GM23248 (cell line): Measurements from ENCODE around the gene RAB28. TPM values are rescaled to one million over a fixed set of nuclear protein-coding genes. Genes with fewer than 3 reads are reported as not detected.

Experiments
- DNase-seq: peaks from one replicate; pipeline ENCODE4 v3.0.0-alpha.2; 2015
- H2AFZ ChIP-seq: fragments of 200-600 bp; sonication (generic); 2 replicates; pipeline ENCODE4 v1.6.1; 2016; ENCODE audit warnings: antibody characterized with exemption
- H3F3A ChIP-seq: fragments of 200-600 bp; sonication (generic); 2 replicates; pipeline ENCODE4 v1.6.1; 2016; ENCODE audit warnings: mild to moderate bottlenecking, antibody characterized with exemption, mixed run types; ENCODE audit not compliant: insufficient read depth
- H3K27ac ChIP-seq: fragments of 200-600 bp; sonication (generic); 2 replicates; pipeline ENCODE4 v1.5.1; 2016; ENCODE audit warnings: mild to moderate bottlenecking
- H3K27me3 ChIP-seq: fragments of 200-600 bp; sonication (generic); replicated peaks from 2 replicates; pipeline ENCODE4 v1.6.1; 2016; ENCODE audit warnings: mild to moderate bottlenecking; ENCODE audit not compliant: insufficient read depth
- H3K36me3 ChIP-seq: fragments of 200-600 bp; sonication (generic); 2 replicates; pipeline ENCODE4 v1.6.1; 2016; ENCODE audit warnings: low read depth, mild to moderate bottlenecking
- H3K4me1 ChIP-seq: fragments of 200-600 bp; sonication (generic); 2 replicates; pipeline ENCODE4 v1.6.1; 2016; ENCODE audit warnings: mild to moderate bottlenecking; ENCODE audit not compliant: insufficient read depth
- H3K4me2 ChIP-seq: fragments of 200-600 bp; sonication (generic); one replicate; pipeline ENCODE4 v1.6.1; 2016; ENCODE audit warnings: mild to moderate bottlenecking; ENCODE audit not compliant: unreplicated experiment
- H3K4me3 ChIP-seq: fragments of 200-600 bp; sonication (generic); 2 replicates; pipeline ENCODE4 v1.5.1; 2016; ENCODE audit warnings: mild to moderate bottlenecking
- H3K79me2 ChIP-seq: fragments of 200-600 bp; sonication (generic); 2 replicates; pipeline ENCODE4 v1.6.1; 2016; ENCODE audit warnings: mild to moderate bottlenecking; ENCODE audit not compliant: insufficient read depth
- H3K9ac ChIP-seq: fragments of 200-600 bp; sonication (generic); 2 replicates; pipeline ENCODE4 v1.6.1; 2016; ENCODE audit warnings: mild to moderate bottlenecking
- H3K9me2 ChIP-seq: fragments of 200-600 bp; sonication (generic); 2 replicates; pipeline ENCODE4 v1.6.1; 2016; ENCODE audit warnings: mixed run types, mild to moderate bottlenecking, moderate library complexity; ENCODE audit not compliant: insufficient read depth
- H3K9me3 ChIP-seq: fragments of 200-600 bp; sonication (generic); one replicate; pipeline ENCODE4 v1.6.1; 2017; ENCODE audit warnings: low read depth
- H4K20me1 ChIP-seq: fragments of 200-600 bp; sonication (generic); 2 replicates; pipeline ENCODE4 v1.6.0; 2016; ENCODE audit not compliant: insufficient read depth
- EZH2 ChIP-seq: fragments of 200-600 bp; sonication (generic); IDR thresholded peaks from 2 replicates; pipeline ENCODE4 v1.6.1; 2018; ENCODE audit warnings: antibody characterized with exemption, mild to moderate bottlenecking; ENCODE audit not compliant: insufficient read depth, poor library complexity, severe bottlenecking
- EZH2phosphoT487 ChIP-seq: fragments of 200-600 bp; sonication (generic); IDR thresholded peaks from 2 replicates; pipeline ENCODE4 v1.6.1; 2018; ENCODE audit warnings: antibody characterized with exemption, moderate library complexity, mild to moderate bottlenecking, low read depth; ENCODE audit not compliant: insufficient read depth
- WGBS, 2 experiments: methylation state at CpG; one replicate each; pipeline ENCODE4 v1.1.6; 2015 to 2017; ENCODE audit warnings: low lambda C conversion rate in 2 of 2, low coverage in 1 of 2; ENCODE audit errors: missing lambda C conversion rate in 2 of 2; 5-methylcytosine and 5-hydroxymethylcytosine counted together
- in situ Hi-C: fragments of 300-500 bp; cut with MboI; formaldehyde crosslinking; loops from 2 replicates; pipeline ENCODE4 v1.15.0; 2020
- polyA plus RNA-seq: library from polyadenylated mRNA; unstranded; fragments of >200 nt; fragmentation: Nextera tagmentation; extraction: Ambion mirVana; gene quantifications from 2 replicates; pipeline ENCODE4 v1.2.1, GENCODE V29; 2016
- total RNA-seq: library from RNA; depleted of rRNA; stranded (reverse); fragments of >200 nt; shearing (Covaris generic); gene quantifications from 2 replicates; pipeline ENCODE4 v1.2.3, GENCODE V29; 2014

The RAB28 gene
- total and polyA plus RNA-seq, 2 experiments from 2014 or later = 18.9 to 26.5 TPM

DNA sequence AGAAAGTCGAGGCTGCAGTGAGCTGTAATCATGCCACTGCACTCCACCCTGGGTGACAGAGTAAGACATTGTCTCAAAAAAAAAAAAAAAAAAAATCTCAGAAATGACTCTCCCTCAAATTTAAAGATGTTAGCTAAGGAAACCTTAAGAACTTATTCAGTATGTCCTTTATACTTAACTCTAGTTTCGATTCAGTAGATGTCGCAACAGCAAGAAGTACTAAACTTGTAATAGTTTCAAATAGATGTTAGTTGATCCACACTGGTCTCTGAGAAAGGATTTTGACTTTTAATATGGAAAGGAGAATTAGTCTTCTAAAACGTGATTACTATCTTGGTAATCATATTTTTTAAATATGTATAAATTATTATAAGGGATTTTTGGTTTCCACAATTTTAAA, 30.6 kb upstream of the RAB28 start:
- no peaks in the 10 kb centered on the region for H3K4me1 ChIP-seq
- H3K27ac ChIP-seq = no peak overlapping the region
- no peaks in the 10 kb centered on the region for H3K9me2 ChIP-seq
- H3K9me3 ChIP-seq = no peaks in the 10 kb centered on the region
- no peak overlapping the region for H3K4me2 ChIP-seq
- no peaks in the 10 kb centered on the region for H4K20me1 ChIP-seq
- no peak overlapping the region for H2AFZ ChIP-seq
- no peaks in the 10 kb centered on the region for H3K36me3 ChIP-seq
- WGBS, 2 experiments = 45 to 51% methylated on average over 4 of the region's 4 CpGs
- H3K9ac ChIP-seq = no peak overlapping the region
- H3F3A ChIP-seq = no peaks in the 10 kb centered on the region
- in situ Hi-C loops = no loop called here
- no peaks in the 10 kb centered on the region for H3K79me2 ChIP-seq
- H3K27me3 ChIP-seq = peaks cover 37% of the 10 kb centered on the region
- no peak overlapping the region for H3K4me3 ChIP-seq
- TF ChIP-seq EZH2phosphoT487 (no peak), EZH2 (no peak)
- no peak for DNase-seq

GRCh38 chr4:13511101-13511500, 27.0 kb upstream of the RAB28 start:
- Histone ChIP-seq H2AFZ (no peak overlapping the region), H3K27me3 (peaks cover 18% of the 10 kb centered on the region; the same call in 1 of the 2 replicates), H3K4me1 (no peaks in the 10 kb centered on the region), H3K9me3 (no peaks in the 10 kb centered on the region), H3K9me2 (no peaks in the 10 kb centered on the region), H3K27ac (no peak overlapping the region), H3K79me2 (no peaks in the 10 kb centered on the region), H3K4me2 (no peak overlapping the region), H3K36me3 (no peaks in the 10 kb centered on the region), H3K4me3 (no peak overlapping the region), H4K20me1 (no peaks in the 10 kb centered on the region), H3K9ac (no peak overlapping the region), H3F3A (no peaks in the 10 kb centered on the region)
- TF ChIP-seq EZH2phosphoT487 (no peak), EZH2 (no peak)
- in situ Hi-C loops = no loop called here
- DNase-seq = no peak

- DNase-seq = no peak
- H3K27ac ChIP-seq = no peak overlapping the region
Measured at GRCh38 chr4:13509442-13509841, 25.3 kb upstream of the RAB28 start.

DNA sequence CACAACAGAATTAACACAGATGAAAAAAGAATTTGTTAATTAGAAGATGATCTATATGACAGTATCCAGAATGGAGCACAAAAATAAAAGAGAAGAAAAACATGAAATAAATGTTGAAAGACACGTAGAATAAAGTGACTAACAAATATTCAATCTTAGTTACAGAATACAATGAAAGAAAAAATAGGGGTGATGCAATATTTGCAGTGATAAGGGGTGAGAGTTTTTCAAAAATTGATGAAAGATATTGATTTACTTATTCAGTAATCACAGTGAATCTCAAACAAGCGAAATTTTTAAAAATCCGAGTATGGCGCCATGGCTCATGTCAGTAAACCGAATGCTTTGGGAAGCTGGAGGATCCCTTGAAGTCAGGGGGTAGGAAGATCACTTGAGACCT, 20.2 kb upstream of the RAB28 start:
- H3K9me2 ChIP-seq = no peaks in the 10 kb centered on the region
- 84 to 87% methylated on average over 5 of the region's 5 CpGs for WGBS, 2 experiments
- DNase-seq = no peak
- peaks cover 4% of the 10 kb centered on the region for H3K27me3 ChIP-seq
- no peaks in the 10 kb centered on the region for H4K20me1 ChIP-seq
- H3K9me3 ChIP-seq = no peaks in the 10 kb centered on the region
- H3K79me2 ChIP-seq = no peaks in the 10 kb centered on the region
- H3K27ac ChIP-seq = no peak overlapping the region
- H3K4me3 ChIP-seq = no peak overlapping the region
- no peaks in the 10 kb centered on the region for H3F3A ChIP-seq
- H3K36me3 ChIP-seq = no peaks in the 10 kb centered on the region
- H3K9ac ChIP-seq = no peak overlapping the region
- no peak for TF ChIP-seq EZH2
- no peak overlapping the region for H3K4me2 ChIP-seq
- no peak overlapping the region for H2AFZ ChIP-seq
- in situ Hi-C loops = no loop called here
- no peaks in the 10 kb centered on the region for H3K4me1 ChIP-seq

More at GRCh38 chr4:13509442-13509841, 25.3 kb upstream of the RAB28 start:
- WGBS, 2 experiments = 33 to 58% methylated on average over 1 of the region's 1 CpG
- in situ Hi-C loops = no loop called here
- Histone ChIP-seq H3F3A (no peaks in the 10 kb centered on the region), H3K9ac (no peak overlapping the region), H3K4me1 (no peaks in the 10 kb centered on the region), H3K27me3 (peaks cover 12% of the 10 kb centered on the region; the same call in 1 of the 2 replicates), H4K20me1 (no peaks in the 10 kb centered on the region), H3K9me3 (no peaks in the 10 kb centered on the region), H3K9me2 (no peaks in the 10 kb centered on the region), H2AFZ (no peak overlapping the region), H3K36me3 (no peaks in the 10 kb centered on the region), H3K4me2 (no peak overlapping the region), H3K4me3 (no peak overlapping the region), H3K79me2 (no peaks in the 10 kb centered on the region)
- TF ChIP-seq EZH2 (no peak), EZH2phosphoT487 (no peak)

DNA sequence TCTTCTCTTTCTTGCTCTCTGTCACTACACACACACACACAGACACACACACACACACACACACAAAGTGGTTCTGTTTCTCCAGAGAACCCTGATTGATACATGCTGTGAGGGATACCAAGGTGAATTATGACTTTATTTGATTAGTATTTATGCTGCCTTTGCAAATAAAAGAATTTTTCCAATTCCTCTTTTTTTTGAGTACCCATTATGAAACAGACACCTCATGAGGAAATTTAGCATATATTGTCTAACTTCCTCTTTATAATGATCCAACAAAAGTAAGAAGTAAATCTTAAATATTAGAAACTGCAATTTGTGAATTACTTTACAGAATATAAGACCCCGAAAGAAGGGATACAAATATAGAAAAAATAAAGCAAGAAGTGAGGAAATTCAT, 14.3 kb upstream of the RAB28 start:
- WGBS, 2 experiments = 56 to 57% methylated on average over 1 of the region's 1 CpG
- in situ Hi-C loops = no loop called here

More for the DNA sequence above, 14.3 kb upstream of the RAB28 start:
- H3K4me3 ChIP-seq = no peak overlapping the region
- no peak overlapping the region for H3K27ac ChIP-seq
- TF ChIP-seq EZH2 (no peak), EZH2phosphoT487 (no peak)
- H3K4me1 ChIP-seq = no peaks in the 10 kb centered on the region
- no peaks in the 10 kb centered on the region for H3K9me3 ChIP-seq
- H3K9me2 ChIP-seq = no peaks in the 10 kb centered on the region
- H3K4me2 ChIP-seq = no peak overlapping the region
- no peaks in the 10 kb centered on the region for H3F3A ChIP-seq
- H3K9ac ChIP-seq = no peak overlapping the region
- DNase-seq = no peak
- H3K27me3 ChIP-seq = peaks cover 33% of the 10 kb centered on the region
- H2AFZ ChIP-seq = no peak overlapping the region
- no peaks in the 10 kb centered on the region for H3K36me3 ChIP-seq
- H3K79me2 ChIP-seq = no peaks in the 10 kb centered on the region
- no peaks in the 10 kb centered on the region for H4K20me1 ChIP-seq
